Thoracic aorta (tissue), 2 donors: Measurements from ENCODE around the gene SRSF1. TPM values are rescaled to one million over a fixed set of nuclear protein-coding genes. Genes with fewer than 3 reads are reported as not detected.
"Not testable (repeated sequence)": the region's sequence is repeated elsewhere in the genome, so short reads cannot be mapped to it uniquely, and the experiment has no call there.

ENCODE experiments used
- ATAC-seq: fragments of 150-250 bp; one replicate; pipeline ENCODE4 v1.8.0; 2017; ENCODE audit warnings: low read depth; ENCODE audit not compliant: insufficient number of reproducible peaks, low FRiP score
- DNase-seq: peaks from one replicate; pipeline ENCODE4 v3.0.0-alpha.2; 2020; ENCODE audit warnings: low spot score
- H3K27ac ChIP-seq, 2 donors: fragments of 200-600 bp; sonication (generic); 1 replicate in 1 of 2; 2 replicates in 1 of 2; pipeline ENCODE4 v1.5.1; 2016; ENCODE audit warnings: mild to moderate bottlenecking in 2 of 2, moderate library complexity in 2 of 2
- H3K27me3 ChIP-seq: fragments of 200-600 bp; sonication (generic); replicated peaks from 2 replicates; pipeline ENCODE4 v1.6.0; 2016; ENCODE audit warnings: mild to moderate bottlenecking; ENCODE audit not compliant: insufficient read depth
- H3K36me3 ChIP-seq: fragments of 200-600 bp; sonication (generic); one replicate; pipeline ENCODE4 v1.5.1; 2016
- H3K4me1 ChIP-seq, 2 donors: fragments of 200-600 bp; sonication (generic); 1 replicate in 1 of 2; 2 replicates in 1 of 2; pipeline versions ENCODE4 v1.5.1 to v1.6.0; 2016; ENCODE audit warnings: low read depth in 2 of 2, mild to moderate bottlenecking in 1 of 2; ENCODE audit not compliant: control insufficient read depth in 1 of 2
- H3K4me3 ChIP-seq: fragments of 200-600 bp; sonication (generic); 2 replicates; pipeline ENCODE4 v1.5.1; 2016; ENCODE audit warnings: mild to moderate bottlenecking
- H3K9me3 ChIP-seq: fragments of 200-600 bp; sonication (generic); 2 replicates; pipeline ENCODE4 v1.5.1; 2016
- CTCF ChIP-seq: fragments of 200-600 bp; sonication (generic); IDR thresholded peaks from one replicate; pipeline ENCODE4 v1.5.1; 2019; ENCODE audit warnings: antibody characterized with exemption
- total RNA-seq, 2 donors: library from RNA; depleted of rRNA; stranded (reverse); fragments of >200 nt; gene quantifications; one replicate each; pipeline versions ENCODE4 v1.1.0 to v1.2.3, GENCODE V29; 2016

The SRSF1 gene
- total RNA-seq, 2 donors from 2014 or later, result 132 to 220 TPM

GRCh38 chr17:57982452-57983170, 24.4 kb downstream of the SRSF1 start:
- no peak overlapping the region for H3K27ac ChIP-seq
- peaks cover 25% of the 10 kb centered on the region for H3K36me3 ChIP-seq
- no peaks in the 10 kb centered on the region for H3K27me3 ChIP-seq
- H3K4me3 ChIP-seq, result no peak overlapping the region
- peaks cover 32 to 53% of the 10 kb centered on the region in 2 donors for H3K4me1 ChIP-seq
- ATAC-seq (no peak), DNase-seq (no peak)
- TF ChIP-seq CTCF, result no peak
- no peaks in the 10 kb centered on the region for H3K9me3 ChIP-seq

GRCh38 chr17:57980522-57980921, 26.5 kb downstream of the SRSF1 start:
- peaks cover 40% of the 10 kb centered on the region for H3K36me3 ChIP-seq
- no peaks in the 10 kb centered on the region for H3K9me3 ChIP-seq
- no peak for TF ChIP-seq CTCF
- peaks cover 24 to 44% of the 10 kb centered on the region in 2 donors for H3K4me1 ChIP-seq
- no peak overlapping the region for H3K27ac ChIP-seq
- no peaks in the 10 kb centered on the region for H3K27me3 ChIP-seq
- no peak for DNase-seq
- ATAC-seq, result no peak
- H3K4me3 ChIP-seq, result no peak overlapping the region

- no peak for TF ChIP-seq CTCF
- no peak for ATAC-seq
- Histone ChIP-seq H3K27me3 (no peaks in the 10 kb centered on the region), H3K4me3 (no peak overlapping the region), H3K27ac (no peak overlapping the region), H3K36me3 (peaks cover 49% of the 10 kb centered on the region), H3K9me3 (no peaks in the 10 kb centered on the region), H3K4me1 (peaks cover 9 to 35% of the 10 kb centered on the region in 2 donors)
- DNase-seq, result no peak
Observed at GRCh38 chr17:57979076-57979475, 28.0 kb downstream of the SRSF1 start.

- H3K36me3 ChIP-seq, result peaks cover 57% of the 10 kb centered on the region
- DNase-seq (no peak), ATAC-seq (no peak)
- TF ChIP-seq CTCF, result no peak
- H3K4me3 ChIP-seq, result no peak overlapping the region
- H3K27ac ChIP-seq, result no peak overlapping the region
- no peaks in the 10 kb centered on the region for H3K9me3 ChIP-seq
- no peaks in the 10 kb centered on the region for H3K27me3 ChIP-seq
- peaks cover 0 to 10% of the 10 kb centered on the region in 2 donors for H3K4me1 ChIP-seq
Observed at GRCh38 chr17:57976594-57976993, 30.5 kb downstream of the SRSF1 start.

DNA sequence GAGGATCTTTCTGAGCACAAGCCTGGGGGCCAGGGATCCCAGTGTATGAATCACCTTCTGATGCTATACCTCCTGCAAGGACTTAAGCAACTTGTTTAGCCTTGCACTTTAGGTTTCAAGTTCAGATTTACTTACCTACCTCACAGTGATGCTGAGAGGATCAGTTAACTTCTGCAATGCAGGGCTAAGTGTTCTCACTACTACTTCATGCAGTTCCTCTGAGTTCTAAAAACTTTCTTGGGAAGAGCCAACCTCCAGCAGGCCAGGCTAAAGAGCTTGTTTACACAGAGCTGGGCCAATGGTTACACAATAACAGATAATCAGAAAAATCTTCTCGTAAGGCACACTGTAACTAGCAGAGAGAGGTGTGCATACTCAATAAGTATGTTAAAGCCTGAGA, 32.0 kb downstream of the SRSF1 start:
- Histone ChIP-seq H3K27me3 (no peaks in the 10 kb centered on the region), H3K27ac (no peak overlapping the region), H3K36me3 (peaks cover 51% of the 10 kb centered on the region), H3K9me3 (no peaks in the 10 kb centered on the region), H3K4me1 (peaks cover 0 to 8% of the 10 kb centered on the region in 2 donors), H3K4me3 (no peak overlapping the region)
- DNase-seq (no peak), ATAC-seq (no peak)
- TF ChIP-seq CTCF, result no peak

- peaks cover 47% of the 10 kb centered on the region for H3K36me3 ChIP-seq
- ATAC-seq, H3K27ac ChIP-seq, H3K4me1 ChIP-seq, H3K9me3 ChIP-seq, H3K4me3 ChIP-seq, DNase-seq, H3K27me3 ChIP-seq: not testable (repeated sequence)
Observed at GRCh38 chr17:57974053-57974824, 32.8 kb downstream of the SRSF1 start.
